Measurements from ENCODE around the gene KIAA0513. TPM values are rescaled to one million over a fixed set of nuclear protein-coding genes. Genes with fewer than 3 reads are reported as not detected.
A peak's percentile ranks its signal among the peaks of the same experiment; 100 is the strongest.

KIAA0513 gene
- total RNA-seq, 6 donors from 2014 or later = 21.6 to 77.5 (median 37.9) TPM

- ATAC-seq (ENCODE audit: low FRiP score in 2 of 2) (no peak), DNase-seq (no peak)
- H3K36me3 ChIP-seq = peaks cover 4 to 68% (median 33%) of the 10 kb centered on the region in 4 donors
- H3K4me3 ChIP-seq = no peak overlapping the region
- H3K9me3 ChIP-seq = no peaks in the 10 kb centered on the region
- H3K27ac ChIP-seq = no peak overlapping the region
- no peak for TF ChIP-seq EP300 (IDR thresholded peaks at IDR 0.05)
- no peak for TF ChIP-seq CTCF (IDR thresholded peaks at IDR 0.05)
- TF ChIP-seq POLR2A (IDR thresholded peaks at IDR 0.05) = no peak
- TF ChIP-seq POLR2AphosphoS5 (IDR thresholded peaks at IDR 0.05) = no peak
- no peaks in the 10 kb centered on the region for H3K27me3 ChIP-seq
- WGBS, 2 donors = 95 to 99% methylated on average over 10 of the region's 10 CpGs
- H3K4me1 ChIP-seq = peaks cover 0 to 8% (median 6%) of the 10 kb centered on the region in 4 donors
Observed at GRCh38 chr16:85078952-85079351, 51.4 kb downstream of the KIAA0513 start.

- H3K4me1 ChIP-seq = peaks cover 0 to 8% (median 6%) of the 10 kb centered on the region in 4 donors
- H3K4me3 ChIP-seq = no peak overlapping the region
- H3K36me3 ChIP-seq = peaks cover 4 to 65% (median 30%) of the 10 kb centered on the region in 4 donors
- DNase-seq (no peak), ATAC-seq (ENCODE audit: low FRiP score in 2 of 2) (no peak)
- WGBS, 2 donors = 85 to 90% methylated on average over 15 to 22 of the region's 22 CpGs
- H3K27ac ChIP-seq = no peak overlapping the region
- TF ChIP-seq POLR2A (IDR thresholded peaks at IDR 0.05) = no peak
- no peak for TF ChIP-seq EP300 (IDR thresholded peaks at IDR 0.05)
- TF ChIP-seq CTCF (IDR thresholded peaks at IDR 0.05) = no peak
- no peak for TF ChIP-seq POLR2AphosphoS5 (IDR thresholded peaks at IDR 0.05)
- no peaks in the 10 kb centered on the region for H3K9me3 ChIP-seq
- H3K27me3 ChIP-seq = no peaks in the 10 kb centered on the region
Observed at GRCh38 chr16:85079785-85080570, 52.4 kb downstream of the KIAA0513 start.

GRCh38 chr16:85081038-85081437 lies 53.4 kb downstream of the KIAA0513 start:
- H3K27ac ChIP-seq = no peak overlapping the region
- DNase-seq (no peak), ATAC-seq (ENCODE audit: low FRiP score in 2 of 2) (no peak)
- no peaks in the 10 kb centered on the region for H3K9me3 ChIP-seq
- no peak overlapping the region for H3K4me3 ChIP-seq
- WGBS, 2 donors = 89 to 92% methylated on average over 9 of the region's 9 CpGs
- H3K36me3 ChIP-seq = peaks cover 4 to 56% (median 28%) of the 10 kb centered on the region in 4 donors
- no peaks in the 10 kb centered on the region for H3K27me3 ChIP-seq
- TF ChIP-seq EP300 (IDR thresholded peaks at IDR 0.05) (no peak), CTCF (IDR thresholded peaks at IDR 0.05) (no peak), POLR2AphosphoS5 (IDR thresholded peaks at IDR 0.05) (no peak), POLR2A (IDR thresholded peaks at IDR 0.05) (no peak)
- peaks cover 0 to 8% (median 6%) of the 10 kb centered on the region in 4 donors for H3K4me1 ChIP-seq

GRCh38 chr16:85081765-85082164 lies 54.2 kb downstream of the KIAA0513 start:
- H3K27me3 ChIP-seq = no peaks in the 10 kb centered on the region
- no peak overlapping the region for H3K27ac ChIP-seq
- ATAC-seq (ENCODE audit: low FRiP score in 2 of 2) (no peak), DNase-seq (peak in 1 of 2 donors; percentile 69)
- peaks cover 0 to 12% (median 7%) of the 10 kb centered on the region in 4 donors for H3K4me1 ChIP-seq
- H3K36me3 ChIP-seq = peaks cover 4 to 49% (median 25%) of the 10 kb centered on the region in 4 donors
- H3K4me3 ChIP-seq = no peak overlapping the region
- WGBS, 2 donors = 88 to 93% methylated on average over 8 to 12 of the region's 15 CpGs
- no peaks in the 10 kb centered on the region for H3K9me3 ChIP-seq
- TF ChIP-seq EP300 (IDR thresholded peaks at IDR 0.05) (no peak), CTCF (IDR thresholded peaks at IDR 0.05) (no peak), POLR2AphosphoS5 (IDR thresholded peaks at IDR 0.05) (no peak), POLR2A (IDR thresholded peaks at IDR 0.05) (no peak)
